SK-N-SH (cell line): ENCODE measurements around the gene SEC61A1. TPM values are rescaled to one million over a fixed set of nuclear protein-coding genes. Genes with fewer than 3 reads are reported as not detected.

Experiments used
- CTCF ChIA-PET: fragments of 300-600, 350-600 bp; formaldehyde crosslinking; extraction: SDS; loops from one replicate; lab custom pipeline; 2021; lab: Yijun Ruan, JAX
- POLR2A ChIA-PET: fragments of 350-600 bp; sonication (Branson Sonifier 250); formaldehyde crosslinking; extraction: SDS; loops from one replicate; lab custom pipeline; 2020; ENCODE audit warnings: antibody characterized with exemption, inconsistent platforms; lab: Yijun Ruan, JAX
- DNase-seq: peaks from one replicate; pipeline ENCODE4 v3.0.0; 2012
- H2AFZ ChIP-seq: fragments of 200-600 bp; sonication (generic); 2 replicates; pipeline ENCODE4 v1.8.1; 2016; ENCODE audit warnings: antibody characterized with exemption, mild to moderate bottlenecking, low read depth
- H3F3A ChIP-seq: fragments of 200-600 bp; sonication (generic); replicated peaks from 2 replicates; pipeline ENCODE3; 2016; ENCODE audit warnings: antibody characterized with exemption, mild to moderate bottlenecking; ENCODE audit not compliant: insufficient read depth
- H3K27ac ChIP-seq, 2 experiments: fragments of 200-500 bp in 1 of 2; fragments of 200-600 bp in 1 of 2; sonication (Bioruptor generic) in 1 of 2; sonication (generic), shearing (Covaris generic) in 1 of 2; 2 replicates each; pipeline versions ENCODE4 v1.5.1 to v1.6.1; 2014 to 2016; ENCODE audit warnings: low read depth in 2 of 2, inconsistent platforms in 1 of 2, low read length in 1 of 2, mild to moderate bottlenecking in 1 of 2, mixed read lengths in 1 of 2
- H3K27me3 ChIP-seq: fragments of 200-600 bp; sonication (generic), shearing (Covaris generic); 2 replicates; pipeline ENCODE4 v1.6.1; 2016; ENCODE audit warnings: mixed run types; ENCODE audit not compliant: insufficient read depth
- H3K36me3 ChIP-seq, 2 experiments: fragments of 200-500 bp in 1 of 2; fragments of 200-600 bp in 1 of 2; sonication (Bioruptor generic) in 1 of 2; sonication (generic) in 1 of 2; replicated peaks in 1 of 2; 2 replicates each; pipeline versions ENCODE3 to v1.5.1; 2014 to 2016; ENCODE audit warnings: low read length in 1 of 2, mild to moderate bottlenecking in 1 of 2; ENCODE audit not compliant: insufficient read depth in 2 of 2, control insufficient read depth in 1 of 2
- H3K4me1 ChIP-seq, 2 experiments: fragments of 200-500 bp in 1 of 2; fragments of 200-600 bp in 1 of 2; sonication (Bioruptor generic) in 1 of 2; sonication (generic), shearing (Covaris generic) in 1 of 2; 2 replicates each; pipeline versions ENCODE4 v1.5.1 to v1.6.1; 2014 to 2016; ENCODE audit warnings: low read depth in 1 of 2, low read length in 1 of 2, mixed run types in 1 of 2; ENCODE audit not compliant: insufficient read depth in 2 of 2, control insufficient read depth in 1 of 2
- H3K4me2 ChIP-seq: fragments of 200-600 bp; sonication (generic), shearing (Covaris generic); 2 replicates; pipeline ENCODE4 v1.6.1; 2017; ENCODE audit warnings: mixed run types
- H3K4me3 ChIP-seq, 2 experiments: fragments of 200-500 bp in 1 of 2; fragments of 200-600 bp in 1 of 2; sonication (Bioruptor generic) in 1 of 2; sonication (generic), shearing (Covaris generic) in 1 of 2; 2 replicates each; pipeline versions ENCODE4 v1.5.1 to v1.8.1; 2014 to 2016; ENCODE audit warnings: low read depth in 2 of 2, inconsistent platforms in 1 of 2, low read length in 1 of 2, mild to moderate bottlenecking in 1 of 2, mixed read lengths in 1 of 2, moderate library complexity in 1 of 2
- H3K79me2 ChIP-seq: fragments of 200-600 bp; sonication (generic); 2 replicates; pipeline ENCODE4 v1.8.1; 2017; ENCODE audit warnings: mild to moderate bottlenecking; ENCODE audit not compliant: insufficient read depth
- H3K9ac ChIP-seq: fragments of 200-600 bp; sonication (generic); 2 replicates; pipeline ENCODE4 v1.6.1; 2017; ENCODE audit warnings: mixed run types
- H3K9me2 ChIP-seq: fragments of 200-600 bp; sonication (generic); 2 replicates; pipeline ENCODE4 v1.6.1; 2017; ENCODE audit warnings: mixed run types
- H3K9me3 ChIP-seq: fragments of 200-600 bp; sonication (generic); 2 replicates; pipeline ENCODE4 v1.6.1; 2017; ENCODE audit warnings: mixed run types, mild to moderate bottlenecking, moderate library complexity
- H4K20me1 ChIP-seq: fragments of 200-600 bp; sonication (generic); 2 replicates; pipeline ENCODE4 v1.6.1; 2017; ENCODE audit warnings: mild to moderate bottlenecking, mixed run types; ENCODE audit not compliant: insufficient read depth
- CTCF ChIP-seq: fragments of 200-600 bp; sonication (generic); IDR thresholded peaks from 2 replicates; pipeline ENCODE4 v1.6.1; 2017; ENCODE audit warnings: antibody characterized with exemption, mild to moderate bottlenecking, moderate library complexity
- ELF1 ChIP-seq: IDR thresholded peaks from 2 replicates; pipeline ENCODE4 v1.4.0; 2012
- EP300 ChIP-seq, 2 experiments: IDR thresholded peaks; 2 replicates each; pipeline versions ENCODE4 v1.4.0 to v1.6.1; 2012; ENCODE audit warnings: borderline replicate concordance in 1 of 2, low read depth in 1 of 2, low read length in 1 of 2
- GABPA ChIP-seq: IDR thresholded peaks from 2 replicates; pipeline ENCODE4 v1.4.0; 2012; ENCODE audit warnings: low read depth, mild to moderate bottlenecking
- JUND ChIP-seq: IDR thresholded peaks from 2 replicates; pipeline ENCODE4 v1.4.0; 2012
- MAX ChIP-seq: IDR thresholded peaks from 2 replicates; pipeline ENCODE4 v1.4.0; 2012; ENCODE audit warnings: low read depth
- MEF2A ChIP-seq: IDR thresholded peaks from 2 replicates; pipeline ENCODE4 v1.4.0; 2012; ENCODE audit warnings: low read depth, borderline replicate concordance
- NFIC ChIP-seq: IDR thresholded peaks from 2 replicates; pipeline ENCODE4 v1.4.0; 2012; ENCODE audit warnings: borderline replicate concordance
- PBX3 ChIP-seq: IDR thresholded peaks from 2 replicates; pipeline ENCODE4; 2012
- RAD21 ChIP-seq: IDR thresholded peaks from 2 replicates; pipeline ENCODE4 v1.6.1; 2012; ENCODE audit warnings: mild to moderate bottlenecking, low read length
- RCOR1 ChIP-seq: fragments of 150-350 bp; IDR thresholded peaks from 2 replicates; pipeline ENCODE4 v1.6.1; 2017; ENCODE audit warnings: antibody characterized with exemption, low read length
- RXRA ChIP-seq: IDR thresholded peaks from 2 replicates; pipeline ENCODE4 v1.4.0; 2012; ENCODE audit warnings: low read depth, mild to moderate bottlenecking, borderline replicate concordance
- SIN3A ChIP-seq: IDR thresholded peaks from 2 replicates; pipeline ENCODE4 v1.6.1; 2012; ENCODE audit warnings: low read depth, mild to moderate bottlenecking, low read length, moderate library complexity, borderline replicate concordance
- TCF12 ChIP-seq: IDR thresholded peaks from 2 replicates; pipeline ENCODE4 v1.4.0; 2012
- WGBS: methylation state at CpG from one replicate; pipeline ENCODE4 v1.1.6; 2017; ENCODE audit warnings: low lambda C conversion rate; 5-methylcytosine and 5-hydroxymethylcytosine counted together
- polyA plus RNA-seq, 3 experiments: library from polyadenylated mRNA; depleted of rRNA; stranded (reverse); fragments of >200 nt; gene quantifications; 2 replicates each; pipeline ENCODE4 v1.2.3, GENCODE V29; 2012
- TF ChIP-seq, protein P1 (sequence below): IDR thresholded peaks from 2 replicates; pipeline ENCODE4 v1.4.0; 2012; ENCODE audit warnings: low read depth, borderline replicate concordance
- TF ChIP-seq, protein P2 (sequence below): fragments of 150-350 bp; IDR thresholded peaks from 2 replicates; pipeline ENCODE4 v1.6.1; 2016; ENCODE audit warnings: mild to moderate bottlenecking, low read depth, low read length
- TF ChIP-seq, protein P3 (sequence below): fragments of 150-350 bp; IDR thresholded peaks from 2 replicates; pipeline ENCODE4 v1.6.1; 2017; ENCODE audit warnings: antibody characterized with exemption, low read length, low read depth, borderline replicate concordance

The SEC61A1 gene
- polyA plus RNA-seq, 1 of the 3 experiments (the other 2 are of a cell fraction), result 153 TPM

DNA sequence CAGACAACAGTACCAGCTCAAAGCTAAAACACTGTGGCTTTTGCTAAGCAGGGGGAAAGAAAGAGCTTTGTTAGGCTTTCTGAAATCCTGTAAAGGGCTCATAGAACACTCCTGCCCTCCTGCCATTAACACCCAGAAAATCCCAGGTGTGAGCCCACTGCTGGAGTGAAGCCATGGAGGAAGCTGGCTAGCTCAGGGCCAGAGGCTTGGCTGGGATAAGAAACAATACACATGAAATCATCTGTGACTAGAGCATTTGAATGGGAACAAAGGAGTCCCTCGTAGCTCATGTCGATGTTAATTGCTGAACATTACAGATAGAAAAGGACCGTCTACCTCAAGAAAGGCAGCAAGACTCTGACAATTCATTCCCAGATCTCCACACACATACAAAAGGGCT lies 47.9 kb downstream of the SEC61A1 start:
- CTCF ChIA-PET, result interaction anchor here (0.8 to 2.8 kb wide), 7 partner anchors 11 to 71 kb away, joined by 3 to 18 read pairs (median 3); no protein-coding TSS in a partner anchor
- H3K4me3 ChIP-seq, result no peak overlapping the region
- H3K27me3 ChIP-seq, result no peaks in the 10 kb centered on the region
- TF ChIP-seq, protein P1, sequence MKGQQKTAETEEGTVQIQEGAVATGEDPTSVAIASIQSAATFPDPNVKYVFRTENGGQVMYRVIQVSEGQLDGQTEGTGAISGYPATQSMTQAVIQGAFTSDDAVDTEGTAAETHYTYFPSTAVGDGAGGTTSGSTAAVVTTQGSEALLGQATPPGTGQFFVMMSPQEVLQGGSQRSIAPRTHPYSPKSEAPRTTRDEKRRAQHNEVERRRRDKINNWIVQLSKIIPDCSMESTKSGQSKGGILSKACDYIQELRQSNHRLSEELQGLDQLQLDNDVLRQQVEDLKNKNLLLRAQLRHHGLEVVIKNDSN, result no peak
- TF ChIP-seq MEF2A (no peak), JUND (no peak), CTCF (no peak), NFIC (no peak), EP300 (IDR thresholded peaks at IDR 0.05; ENCODE audit: borderline replicate concordance in 1 of 2, low read depth in 1 of 2, low read length in 1 of 2) (no peak), GABPA (no peak), TCF12 (no peak), ELF1 (no peak), RXRA (no peak), PBX3 (no peak), RAD21 (no peak), RCOR1 (no peak), SIN3A (no peak), MAX (no peak)
- TF ChIP-seq, protein P2, sequence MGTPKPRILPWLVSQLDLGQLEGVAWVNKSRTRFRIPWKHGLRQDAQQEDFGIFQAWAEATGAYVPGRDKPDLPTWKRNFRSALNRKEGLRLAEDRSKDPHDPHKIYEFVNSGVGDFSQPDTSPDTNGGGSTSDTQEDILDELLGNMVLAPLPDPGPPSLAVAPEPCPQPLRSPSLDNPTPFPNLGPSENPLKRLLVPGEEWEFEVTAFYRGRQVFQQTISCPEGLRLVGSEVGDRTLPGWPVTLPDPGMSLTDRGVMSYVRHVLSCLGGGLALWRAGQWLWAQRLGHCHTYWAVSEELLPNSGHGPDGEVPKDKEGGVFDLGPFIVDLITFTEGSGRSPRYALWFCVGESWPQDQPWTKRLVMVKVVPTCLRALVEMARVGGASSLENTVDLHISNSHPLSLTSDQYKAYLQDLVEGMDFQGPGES, result no peak
- TF ChIP-seq, protein P3, sequence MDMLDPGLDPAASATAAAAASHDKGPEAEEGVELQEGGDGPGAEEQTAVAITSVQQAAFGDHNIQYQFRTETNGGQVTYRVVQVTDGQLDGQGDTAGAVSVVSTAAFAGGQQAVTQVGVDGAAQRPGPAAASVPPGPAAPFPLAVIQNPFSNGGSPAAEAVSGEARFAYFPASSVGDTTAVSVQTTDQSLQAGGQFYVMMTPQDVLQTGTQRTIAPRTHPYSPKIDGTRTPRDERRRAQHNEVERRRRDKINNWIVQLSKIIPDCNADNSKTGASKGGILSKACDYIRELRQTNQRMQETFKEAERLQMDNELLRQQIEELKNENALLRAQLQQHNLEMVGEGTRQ, result no peak
- no peak overlapping the region for H2AFZ ChIP-seq
- H3K9me2 ChIP-seq, result no peaks in the 10 kb centered on the region
- 95% methylated on average over 3 of the region's 3 CpGs for WGBS
- H3K36me3 ChIP-seq, result peaks cover 44 to 91% of the 10 kb centered on the region in 2 experiments
- H3K4me1 ChIP-seq, result peaks cover 8 to 9% of the 10 kb centered on the region in 2 experiments; a peak in 2 of 4 replicates
- H3K9me3 ChIP-seq, result no peaks in the 10 kb centered on the region
- no peak overlapping the region for H3K4me2 ChIP-seq
- no peak overlapping the region for H3K27ac ChIP-seq
- H3F3A ChIP-seq, result no peaks in the 10 kb centered on the region
- no peaks in the 10 kb centered on the region; the same call in 1 of the 2 replicates for H3K79me2 ChIP-seq
- H4K20me1 ChIP-seq, result no peaks in the 10 kb centered on the region
- H3K9ac ChIP-seq, result no peak overlapping the region
- POLR2A ChIA-PET, result interaction anchor here (0.7 kb wide), 1 partner anchor 11 kb away, joined by 3 read pairs; no protein-coding TSS in a partner anchor
- DNase-seq, result no peak
